SW 1271 (cell line): ENCODE measurements around the gene PTPRQ.
"Not testable (repeated sequence)": the region's sequence is repeated elsewhere in the genome, so short reads cannot be mapped to it uniquely, and the experiment has no call there.

Experiments used
- DNase-seq, 2 experiments: peaks; one replicate each; lab custom pipeline; 2025; lab: John Stamatoyannopoulos, UW

PTPRQ gene, protein sequence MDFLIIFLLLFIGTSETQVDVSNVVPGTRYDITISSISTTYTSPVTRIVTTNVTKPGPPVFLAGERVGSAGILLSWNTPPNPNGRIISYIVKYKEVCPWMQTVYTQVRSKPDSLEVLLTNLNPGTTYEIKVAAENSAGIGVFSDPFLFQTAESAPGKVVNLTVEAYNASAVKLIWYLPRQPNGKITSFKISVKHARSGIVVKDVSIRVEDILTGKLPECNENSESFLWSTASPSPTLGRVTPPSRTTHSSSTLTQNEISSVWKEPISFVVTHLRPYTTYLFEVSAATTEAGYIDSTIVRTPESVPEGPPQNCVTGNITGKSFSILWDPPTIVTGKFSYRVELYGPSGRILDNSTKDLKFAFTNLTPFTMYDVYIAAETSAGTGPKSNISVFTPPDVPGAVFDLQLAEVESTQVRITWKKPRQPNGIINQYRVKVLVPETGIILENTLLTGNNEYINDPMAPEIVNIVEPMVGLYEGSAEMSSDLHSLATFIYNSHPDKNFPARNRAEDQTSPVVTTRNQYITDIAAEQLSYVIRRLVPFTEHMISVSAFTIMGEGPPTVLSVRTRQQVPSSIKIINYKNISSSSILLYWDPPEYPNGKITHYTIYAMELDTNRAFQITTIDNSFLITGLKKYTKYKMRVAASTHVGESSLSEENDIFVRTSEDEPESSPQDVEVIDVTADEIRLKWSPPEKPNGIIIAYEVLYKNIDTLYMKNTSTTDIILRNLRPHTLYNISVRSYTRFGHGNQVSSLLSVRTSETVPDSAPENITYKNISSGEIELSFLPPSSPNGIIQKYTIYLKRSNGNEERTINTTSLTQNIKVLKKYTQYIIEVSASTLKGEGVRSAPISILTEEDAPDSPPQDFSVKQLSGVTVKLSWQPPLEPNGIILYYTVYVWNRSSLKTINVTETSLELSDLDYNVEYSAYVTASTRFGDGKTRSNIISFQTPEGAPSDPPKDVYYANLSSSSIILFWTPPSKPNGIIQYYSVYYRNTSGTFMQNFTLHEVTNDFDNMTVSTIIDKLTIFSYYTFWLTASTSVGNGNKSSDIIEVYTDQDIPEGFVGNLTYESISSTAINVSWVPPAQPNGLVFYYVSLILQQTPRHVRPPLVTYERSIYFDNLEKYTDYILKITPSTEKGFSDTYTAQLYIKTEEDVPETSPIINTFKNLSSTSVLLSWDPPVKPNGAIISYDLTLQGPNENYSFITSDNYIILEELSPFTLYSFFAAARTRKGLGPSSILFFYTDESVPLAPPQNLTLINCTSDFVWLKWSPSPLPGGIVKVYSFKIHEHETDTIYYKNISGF (N-terminal part only)

DNA sequence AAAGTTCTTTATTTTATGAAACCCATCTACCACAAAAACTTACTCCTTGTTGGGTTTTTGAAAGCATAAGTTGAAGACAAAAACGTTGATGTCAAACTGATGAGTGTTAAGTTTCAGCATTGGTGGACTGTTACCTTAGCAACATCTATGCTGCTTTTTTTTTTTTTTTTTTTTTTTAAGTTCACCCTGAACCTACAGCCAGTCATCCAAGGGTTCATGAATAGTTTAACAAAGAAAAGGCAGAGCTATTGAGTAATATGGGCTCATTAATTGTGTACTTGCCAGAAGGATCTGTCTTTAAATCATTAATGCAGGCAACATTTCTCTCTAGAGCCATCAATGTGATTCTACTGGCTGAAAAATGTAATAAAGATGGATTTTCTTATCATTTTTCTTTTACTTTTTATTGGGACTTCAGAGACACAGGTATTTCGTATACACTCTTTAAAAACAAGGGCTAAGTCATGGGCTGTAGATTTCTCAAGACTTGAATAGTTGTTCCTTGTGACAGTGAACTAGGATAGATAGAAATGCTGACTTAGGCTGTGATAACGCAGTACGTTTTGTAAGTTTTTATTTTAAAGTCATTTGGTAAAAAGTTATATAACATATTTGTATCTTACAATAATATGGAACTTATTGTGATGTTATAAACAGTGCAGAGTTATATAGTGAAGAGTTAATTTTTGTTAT is at the start of gene PTPRQ:
TSS of gene PTPRQ (plus strand) at position 262 of the 693 bp plus-strand sequence. CDS start at position 373, 111 bp downstream.
- no peak for DNase-seq

DNA sequence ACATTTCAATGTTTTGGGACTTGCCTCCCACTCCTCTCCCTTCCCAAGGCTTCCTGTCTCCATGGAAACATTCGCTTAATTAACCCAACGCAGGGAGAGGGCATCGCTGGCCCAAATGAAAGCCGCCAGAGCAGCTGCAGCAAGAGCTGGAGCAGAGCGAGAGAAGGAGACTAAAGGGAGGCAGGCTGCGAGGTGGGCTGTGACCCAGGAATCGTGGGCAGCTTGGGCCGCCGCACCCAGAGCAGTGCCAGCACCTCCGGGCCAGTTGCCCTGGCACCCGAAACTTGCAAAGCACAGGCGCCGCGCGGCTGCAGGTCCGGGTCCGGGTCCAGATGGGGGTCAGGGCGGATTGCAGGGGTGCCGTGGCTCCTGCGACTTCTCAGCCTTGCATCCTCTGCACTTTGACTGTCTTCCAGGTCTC is 43.5 kb upstream of the PTPRQ start:
- no peak for DNase-seq

DNA sequence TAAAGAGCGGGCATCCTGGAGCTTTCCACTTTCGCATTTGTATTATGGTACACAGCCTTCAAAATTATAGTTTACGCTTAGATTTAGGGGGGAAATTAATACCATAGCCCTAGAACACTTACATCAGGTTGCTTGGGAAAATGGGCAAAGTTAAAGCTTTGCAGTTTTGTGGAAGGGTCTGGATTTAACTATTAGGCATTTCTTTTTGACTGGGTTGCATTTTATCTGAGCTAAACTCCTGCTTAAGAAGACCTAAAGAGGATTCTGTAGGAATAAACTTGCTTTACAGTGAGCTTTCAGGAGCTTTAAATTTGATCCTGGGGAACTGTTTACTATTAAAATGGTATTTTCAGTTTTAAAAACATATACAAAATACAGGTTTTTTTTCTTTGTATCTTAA is 42.8 kb upstream of the PTPRQ start:
- DNase-seq, result no peak

DNA sequence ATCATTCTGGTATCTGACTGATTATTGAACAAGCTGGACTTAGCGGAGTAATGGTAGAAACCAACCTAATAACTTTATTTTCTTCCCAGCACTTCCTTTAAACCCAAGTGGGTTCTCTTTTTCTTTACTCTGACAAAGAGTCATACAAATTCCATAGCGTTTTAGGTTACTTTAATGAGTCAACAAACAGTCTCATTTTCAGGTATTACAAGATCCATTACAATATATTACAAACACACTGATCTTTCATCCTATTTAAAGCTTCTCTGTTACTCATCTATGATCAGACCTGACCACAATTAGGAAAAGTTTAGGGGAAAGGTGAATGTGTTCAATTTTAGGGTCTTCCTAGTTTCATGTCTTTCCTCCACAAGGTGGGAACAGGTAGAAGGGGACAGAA is 39.4 kb upstream of the PTPRQ start:
- DNase-seq, result no peak

DNA sequence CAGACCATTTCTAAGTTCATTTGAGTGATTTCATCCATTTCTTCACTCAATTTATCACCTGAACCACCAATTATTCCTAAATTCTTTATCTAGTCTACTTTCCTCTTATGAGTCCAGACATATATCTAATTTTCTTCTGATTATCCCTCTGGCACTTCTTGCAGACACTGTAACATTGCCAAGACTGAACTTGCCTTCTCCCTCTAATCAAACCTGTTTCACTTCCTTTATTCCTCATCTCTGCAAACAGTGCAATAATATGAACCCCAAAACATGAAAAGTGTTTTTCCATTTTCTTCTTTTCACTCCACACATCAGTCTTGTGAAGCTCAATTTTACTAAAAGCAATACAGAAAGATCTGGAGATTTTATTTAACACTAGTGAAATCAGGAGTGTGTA is 37.8 kb upstream of the PTPRQ start:
- no peak for DNase-seq

DNA sequence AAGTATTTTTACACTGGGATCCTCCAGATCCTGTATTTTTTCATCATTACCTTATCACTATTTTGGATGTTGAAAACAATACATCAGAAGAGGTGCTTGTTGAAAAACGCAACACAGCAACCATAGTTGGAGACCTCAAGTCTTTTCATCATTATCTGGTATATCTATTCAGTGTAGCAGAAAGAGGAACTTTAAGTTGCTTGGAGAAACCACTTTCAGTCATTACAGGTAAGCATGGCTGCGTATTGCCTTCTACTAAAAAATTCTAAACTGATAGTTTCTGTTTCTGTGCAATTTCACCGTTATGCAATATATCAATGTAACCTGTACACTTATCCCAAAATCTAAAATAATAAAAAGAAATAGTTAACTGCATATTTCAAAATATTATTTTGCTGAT is 32.2 kb upstream of the PTPRQ start:
- no peak for DNase-seq

DNA sequence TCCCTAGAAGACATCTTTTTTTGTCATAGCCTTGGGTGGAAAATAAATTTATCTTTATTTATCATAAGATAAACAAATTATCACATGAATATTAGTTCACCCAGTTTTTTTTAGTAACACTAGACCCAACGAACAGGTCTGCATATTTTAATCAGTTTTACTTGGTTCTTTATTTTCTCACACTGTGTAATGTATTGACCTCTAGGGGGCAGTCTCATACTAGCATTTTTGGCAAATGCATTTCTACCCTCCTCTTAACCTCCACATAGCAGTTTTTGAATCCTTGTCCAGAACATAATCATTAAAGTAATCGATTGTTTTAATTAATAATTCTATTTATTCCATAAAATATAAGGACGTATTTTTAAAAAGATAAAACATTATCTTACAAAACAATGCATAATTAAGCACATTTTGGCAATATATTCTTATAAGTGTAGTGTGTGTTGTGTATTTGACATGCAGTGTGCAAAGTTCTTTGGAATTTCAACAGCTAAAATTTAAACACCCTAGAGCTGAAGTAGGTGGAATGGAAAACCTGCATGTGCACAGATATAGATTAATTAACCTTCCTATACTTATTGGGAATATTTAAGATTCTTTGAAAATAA is 31.6 kb upstream of the PTPRQ start:
- peak in 1 of 2 experiments; percentile 61 for DNase-seq

DNA sequence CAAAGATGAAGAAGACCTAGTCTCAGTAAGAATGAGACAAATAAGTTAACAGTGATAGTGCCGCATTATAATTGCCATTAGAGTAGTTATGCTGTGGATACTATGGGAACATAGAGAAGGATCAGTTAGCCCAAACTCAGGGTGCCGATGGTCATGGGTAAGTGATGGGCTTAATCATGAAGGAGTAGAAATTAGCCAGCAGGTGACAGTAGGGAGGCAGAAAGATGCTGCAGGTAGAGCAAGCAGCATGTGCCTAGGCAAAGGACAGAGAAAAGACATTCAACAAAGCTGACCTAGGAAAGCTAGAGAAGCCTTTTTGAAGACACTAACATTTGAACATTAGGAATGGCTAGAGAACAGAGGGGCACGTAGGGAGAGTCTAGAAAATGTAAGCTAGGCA is 30.6 kb upstream of the PTPRQ start:
- DNase-seq, result no peak

DNA sequence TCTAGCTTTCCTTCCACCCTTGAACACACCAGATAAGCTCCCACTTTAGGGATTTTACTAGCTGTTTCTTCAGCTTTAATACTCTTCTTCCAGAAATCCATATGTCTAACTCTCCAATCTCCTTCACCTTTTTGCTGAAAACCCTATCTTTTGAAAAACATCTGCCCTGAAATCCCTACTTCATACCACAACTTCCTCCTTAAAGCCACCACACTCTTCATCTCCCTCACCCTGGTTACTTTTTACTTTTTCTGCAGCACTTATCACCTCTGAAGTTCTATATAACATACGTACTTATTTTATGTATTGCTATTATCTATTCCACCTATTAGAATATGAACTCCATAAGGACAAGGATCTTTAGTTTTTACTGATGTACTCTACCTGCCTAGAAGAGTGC is 28.6 kb upstream of the PTPRQ start:
- no peak for DNase-seq

DNA sequence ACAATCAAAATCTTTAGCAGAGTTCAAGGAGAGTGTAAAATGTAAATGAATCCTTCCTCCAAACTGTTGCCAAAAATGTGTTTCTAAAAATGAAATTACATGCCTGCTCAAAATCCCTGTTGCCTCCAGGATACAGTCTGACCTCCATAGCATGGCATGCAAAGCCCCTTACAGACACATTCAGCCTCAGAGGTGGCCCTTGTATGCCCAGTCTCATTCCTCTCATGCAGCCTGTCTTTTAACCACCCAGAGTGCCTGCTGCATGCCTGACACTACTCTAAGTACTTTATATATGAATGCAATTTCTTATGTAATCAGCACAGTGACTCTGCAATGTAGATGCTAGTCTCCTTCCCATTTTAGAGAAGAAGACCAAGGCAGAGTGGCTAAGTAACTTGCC is 24.4 kb upstream of the PTPRQ start:
- no peak for DNase-seq

DNA sequence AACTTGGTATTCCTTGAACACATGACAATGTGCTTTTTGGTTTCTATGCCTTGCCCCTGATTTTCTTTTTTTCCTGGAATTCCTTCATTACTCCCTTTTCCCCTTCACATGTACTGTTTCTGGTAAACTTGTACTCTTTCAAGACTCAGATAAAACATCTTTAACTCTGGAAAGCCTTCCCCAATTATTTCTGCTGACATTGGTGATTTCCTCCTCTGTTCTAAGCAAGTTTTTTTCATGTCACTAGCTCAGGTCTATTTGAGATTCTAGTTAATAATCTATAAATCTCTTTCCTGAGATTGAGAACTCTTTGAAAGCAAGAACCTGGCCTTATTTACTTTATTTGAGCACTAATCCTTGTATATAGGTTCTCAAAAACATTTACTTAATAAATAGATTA is 24.0 kb upstream of the PTPRQ start:
- no peak for DNase-seq

DNA sequence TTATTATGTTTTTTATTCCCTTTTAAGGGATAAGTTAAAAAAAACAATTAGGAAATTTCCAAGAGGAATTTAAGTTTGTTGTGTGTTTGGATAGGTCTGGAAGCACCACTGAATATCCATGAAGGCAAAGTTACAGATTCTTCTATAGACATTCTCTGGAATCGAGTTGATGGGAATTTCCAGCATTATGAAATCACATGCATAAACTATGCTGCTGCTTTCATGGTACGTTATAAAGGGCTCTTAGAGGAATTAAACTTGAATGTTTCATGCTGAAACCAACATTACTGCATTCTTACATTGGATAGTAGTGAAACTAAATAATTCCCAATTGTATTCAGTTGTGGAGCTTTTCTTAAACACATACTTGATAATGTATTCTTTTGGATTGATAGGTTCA is 21.5 kb upstream of the PTPRQ start:
- no peak for DNase-seq

DNA sequence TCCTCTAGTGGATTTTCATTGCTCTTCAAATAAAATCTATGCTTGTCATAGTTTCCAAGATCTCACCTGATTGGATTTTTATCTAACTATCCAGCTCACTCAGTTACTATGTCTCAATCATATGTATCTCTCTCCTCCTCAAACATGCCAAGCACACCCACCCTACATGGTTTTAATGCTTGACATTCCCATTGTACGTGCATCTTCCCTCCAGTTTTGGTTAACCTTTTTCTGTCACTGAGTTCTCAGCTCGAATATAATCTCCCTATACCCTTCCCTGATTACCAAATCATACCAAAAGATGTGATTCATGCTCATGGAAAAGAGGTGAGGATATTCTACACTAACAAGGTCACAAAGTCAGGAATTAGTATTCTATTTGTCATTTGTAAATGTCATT is 12.0 kb upstream of the PTPRQ start:
- no peak for DNase-seq

DNA sequence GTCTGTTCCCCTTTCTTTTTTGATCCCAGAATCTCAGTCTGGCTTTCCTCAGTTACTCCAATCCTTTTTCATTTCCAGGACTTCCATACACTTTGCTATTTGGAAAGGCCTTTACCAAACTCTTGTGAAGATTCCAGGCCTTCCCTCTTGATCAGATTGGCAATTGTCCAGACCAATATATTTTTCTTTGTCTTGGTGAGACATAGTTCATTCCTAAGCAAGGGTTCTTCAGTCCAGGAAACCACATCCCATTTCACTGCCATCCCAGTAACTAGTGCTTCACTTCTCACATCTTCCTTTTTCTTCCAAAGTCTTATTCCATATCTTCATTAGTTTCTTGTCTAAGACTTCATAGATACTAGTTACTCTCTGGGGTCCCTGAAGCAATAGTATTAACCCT is 2.1 kb upstream of the PTPRQ start:
- no peak for DNase-seq

DNA sequence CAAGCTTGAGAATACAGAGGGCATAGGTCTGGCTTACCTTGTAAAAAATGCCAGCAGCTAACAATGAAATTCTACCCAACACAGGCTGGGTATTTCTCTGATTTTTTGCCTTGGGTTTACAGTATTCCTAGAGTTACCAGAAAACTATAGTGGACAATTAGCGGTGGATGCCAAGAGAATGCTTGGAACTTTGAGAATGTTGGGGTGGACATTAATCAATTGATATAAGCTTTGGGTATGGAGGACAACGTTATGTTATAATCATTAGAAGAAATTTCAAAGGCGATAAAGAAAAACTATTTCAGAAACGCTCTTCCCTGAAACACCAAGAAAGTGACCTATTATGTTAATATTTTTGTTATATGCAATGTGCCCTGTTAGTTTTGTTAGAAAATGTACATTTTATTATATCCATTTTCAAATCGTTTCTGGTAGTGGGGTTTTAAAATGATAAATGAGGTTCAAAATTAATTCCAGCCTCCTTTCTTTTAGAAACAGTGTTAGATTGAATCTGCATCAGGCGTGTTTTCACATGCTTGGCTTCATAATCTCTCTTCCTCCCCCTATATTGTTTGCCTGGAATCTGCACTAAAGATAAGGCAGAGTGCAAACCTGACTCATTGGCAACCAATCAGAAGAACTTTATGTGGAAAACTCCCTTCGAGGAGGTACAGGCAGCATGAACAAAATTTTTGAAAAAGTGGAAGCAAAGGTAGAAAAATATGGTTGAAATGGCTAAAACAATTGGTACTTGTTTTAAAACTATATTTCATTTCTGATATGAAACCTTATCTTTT is 1.4 kb upstream of the PTPRQ start:
- DNase-seq, result no peak

DNA sequence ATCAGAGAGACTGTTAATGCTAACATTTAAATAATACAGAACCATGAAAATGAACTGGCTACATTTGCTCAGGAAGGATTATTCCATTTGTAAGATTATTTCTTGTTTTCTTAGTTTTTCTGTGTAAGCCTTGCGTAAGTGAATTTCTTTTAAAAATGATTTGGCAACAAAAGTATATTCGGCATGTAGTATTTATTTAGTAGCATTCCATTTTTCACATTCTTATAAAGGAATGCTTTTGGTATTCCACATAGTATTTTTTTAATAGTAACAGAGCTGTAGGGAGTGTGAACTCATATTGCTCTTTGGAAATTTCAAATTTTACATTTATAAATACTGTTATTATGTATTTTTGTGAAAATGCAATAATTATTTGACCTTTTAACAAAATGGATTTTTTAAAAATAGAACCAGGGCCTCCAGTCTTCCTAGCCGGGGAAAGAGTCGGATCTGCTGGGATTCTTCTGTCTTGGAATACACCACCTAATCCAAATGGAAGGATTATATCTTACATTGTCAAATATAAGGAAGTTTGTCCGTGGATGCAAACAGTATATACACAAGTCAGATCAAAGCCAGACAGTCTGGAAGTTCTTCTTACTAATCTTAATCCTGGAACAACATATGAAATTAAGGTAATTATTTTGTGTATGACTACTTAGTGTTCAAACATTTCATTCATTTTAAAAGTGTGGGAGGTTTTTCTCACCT is 1.2 kb downstream of the PTPRQ start:
- DNase-seq, result no peak

DNA sequence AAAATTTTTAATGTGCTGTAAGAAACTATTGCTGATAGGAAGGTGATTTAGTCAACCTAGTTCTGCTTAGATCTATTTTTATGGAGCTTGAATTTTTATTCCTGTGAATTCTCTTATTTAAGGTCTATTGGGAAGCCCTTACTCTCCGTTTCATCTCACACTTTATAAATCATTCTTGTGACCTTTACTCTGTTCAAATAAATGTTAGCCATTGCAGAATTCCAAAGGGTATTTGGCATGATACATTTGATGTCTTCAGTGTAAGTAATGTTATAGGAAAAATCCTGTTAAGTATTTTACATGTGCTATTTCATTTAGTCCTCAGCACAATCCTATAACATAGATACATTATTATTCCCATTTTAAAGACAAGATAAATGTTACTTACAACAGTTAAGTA is 12.5 kb downstream of the PTPRQ start:
- DNase-seq, result no peak

DNA sequence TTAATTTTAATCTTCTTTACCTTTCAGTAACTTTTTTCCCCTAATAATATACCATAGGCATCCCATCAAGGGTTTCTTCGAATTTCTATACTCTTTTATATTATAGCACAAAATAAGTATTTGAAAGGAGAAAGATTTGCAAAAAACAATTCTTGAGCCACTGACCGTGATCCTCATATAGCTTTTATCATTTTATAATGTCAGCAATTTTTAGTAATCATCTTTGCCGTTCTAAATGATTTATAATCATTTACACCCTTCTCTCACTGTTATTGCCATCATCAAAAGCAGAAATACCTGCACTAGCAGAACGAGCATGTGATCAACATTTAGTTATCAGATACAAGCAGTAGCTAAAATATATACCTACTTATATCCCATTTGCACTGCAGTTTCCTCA is 16.9 kb downstream of the PTPRQ start:
- no peak for DNase-seq

DNA sequence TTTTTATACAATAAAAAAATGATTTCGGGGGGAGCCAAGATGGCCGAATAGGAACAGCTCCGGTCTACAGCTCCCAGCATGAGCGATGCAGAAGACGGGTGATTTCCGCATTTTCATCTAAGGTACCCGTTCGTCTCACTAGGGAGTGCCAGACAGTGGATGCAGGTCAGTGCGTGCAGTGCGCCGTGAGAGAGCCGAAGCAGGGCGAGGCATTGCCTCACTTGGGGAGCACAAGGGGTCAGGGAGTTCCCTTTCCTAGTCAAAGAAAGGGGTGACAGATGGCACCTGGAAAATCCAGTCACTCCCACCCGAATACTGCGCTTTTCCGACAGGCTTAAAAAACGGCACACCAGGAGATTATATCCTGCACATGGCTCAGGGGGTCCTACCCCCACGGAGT is 17.8 kb downstream of the PTPRQ start:
- not testable (repeated sequence) for DNase-seq

DNA sequence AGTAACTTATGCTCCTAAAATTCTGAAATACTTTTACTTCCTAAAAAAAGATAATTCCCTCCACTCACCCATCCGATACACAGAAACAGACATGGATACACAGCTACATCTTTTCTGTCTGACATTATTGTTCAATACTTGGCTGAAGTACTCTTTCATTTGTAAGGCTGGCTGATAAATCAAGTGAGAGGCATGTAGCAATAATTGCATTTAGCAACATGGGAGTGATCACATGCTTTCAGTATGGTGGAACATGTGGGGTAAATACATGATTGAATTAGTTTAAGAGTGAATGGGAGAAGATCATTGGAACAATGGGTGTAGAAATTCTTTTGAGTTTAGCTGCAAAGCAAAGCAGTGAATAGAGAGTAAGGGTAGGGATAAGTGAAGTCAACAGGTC is 25.6 kb downstream of the PTPRQ start:
- DNase-seq, result no peak
